HG02571 (cell line): Measurements from ENCODE around the gene DYNLRB2.

Experiments used
- ATAC-seq: cut with Tn5 transposase; IDR thresholded peaks from one replicate; pipeline ENCODE4 v1.9.1; 2021; ENCODE audit warnings: mild to moderate bottlenecking, moderate library complexity; ENCODE audit not compliant: unreplicated experiment

The DYNLRB2 gene

GRCh38 chr16:80540516-80541305, at the start of gene DYNLRB2:
Gene DYNLRB2, plus strand, starts transcription at chr16:80540993. Its CDS starts 84 bp downstream, at chr16:80541077.
- ATAC-seq: peak; percentile 95

- ATAC-seq: no peak
These were observed 40.5 kb upstream of the DYNLRB2 start for GRCh38 chr16:80500116-80500859.

GRCh38 chr16:80500961-80501525, 39.8 kb upstream of the DYNLRB2 start:
- no peak for ATAC-seq

- ATAC-seq: no peak
These were observed 37.7 kb upstream of the DYNLRB2 start for GRCh38 chr16:80503107-80503506.

- ATAC-seq: no peak
These were observed 33.3 kb upstream of the DYNLRB2 start for GRCh38 chr16:80507538-80507937.

GRCh38 chr16:80509872-80510271, 30.9 kb upstream of the DYNLRB2 start:
- ATAC-seq: no peak

GRCh38 chr16:80511824-80512592, 28.8 kb upstream of the DYNLRB2 start:
- no peak for ATAC-seq

- ATAC-seq: no peak
These were observed 28.3 kb upstream of the DYNLRB2 start for GRCh38 chr16:80512593-80512853.

- no peak for ATAC-seq
These were observed 25.4 kb upstream of the DYNLRB2 start for GRCh38 chr16:80515374-80515773.

GRCh38 chr16:80517846-80518245, 22.9 kb upstream of the DYNLRB2 start:
- ATAC-seq: no peak

- no peak for ATAC-seq
These were observed 22.4 kb upstream of the DYNLRB2 start for GRCh38 chr16:80518436-80518835.

GRCh38 chr16:80519189-80519588, 21.6 kb upstream of the DYNLRB2 start:
- ATAC-seq: no peak

- ATAC-seq: no peak
These were observed 15.4 kb upstream of the DYNLRB2 start for GRCh38 chr16:80525420-80525819.

- ATAC-seq: no peak
These were observed 14.3 kb upstream of the DYNLRB2 start for GRCh38 chr16:80526418-80527061.

GRCh38 chr16:80527297-80527696, 13.5 kb upstream of the DYNLRB2 start:
- ATAC-seq: no peak

GRCh38 chr16:80530479-80530878, 10.3 kb upstream of the DYNLRB2 start:
- ATAC-seq: no peak

- ATAC-seq: no peak
These were observed 4.6 kb upstream of the DYNLRB2 start for GRCh38 chr16:80536238-80536637.

GRCh38 chr16:80541306-80541694, 507 bp downstream of the DYNLRB2 start:
- no peak for ATAC-seq

- ATAC-seq: no peak
These were observed 2.4 kb downstream of the DYNLRB2 start for GRCh38 chr16:80543162-80543561.

- ATAC-seq: no peak
These were observed 3.5 kb downstream of the DYNLRB2 start for GRCh38 chr16:80544326-80544725.

- ATAC-seq: no peak
These were observed 5.5 kb downstream of the DYNLRB2 start for GRCh38 chr16:80546249-80546648.
